ENCODE measurements around the gene GID4. TPM values are rescaled to one million over a fixed set of nuclear protein-coding genes. Genes with fewer than 3 reads are reported as not detected.
A peak's percentile ranks its signal among the peaks of the same experiment; 100 is the strongest.

The GID4 gene
- total RNA-seq, 1 donor from 2014 or later, result 12.4 TPM

DNA sequence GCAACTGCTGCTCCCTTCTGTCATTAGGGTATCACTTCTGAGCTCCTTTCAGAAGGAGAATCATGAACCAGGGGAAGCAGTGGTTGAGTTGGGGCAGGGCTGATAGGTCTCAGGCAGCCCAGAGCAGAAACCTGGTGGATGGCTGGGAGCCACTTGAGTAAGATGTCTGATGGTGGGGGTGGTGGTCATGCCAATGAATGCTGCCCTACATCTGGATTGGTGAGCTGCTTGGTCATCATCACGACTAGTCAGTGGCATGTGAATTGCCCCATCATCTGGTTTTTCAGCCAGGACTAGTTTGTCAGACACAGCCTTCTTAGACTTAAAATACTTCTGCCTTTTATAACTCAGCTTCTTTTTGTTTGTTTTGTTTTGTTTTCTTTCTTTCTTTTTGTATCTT lies 2.6 kb downstream of the GID4 start:
- DNase-seq (ENCODE audit: extremely low read depth, low read depth, low spot score), result no peak

GRCh38 chr17:18042983-18043382 lies 3.8 kb downstream of the GID4 start:
- DNase-seq (ENCODE audit: extremely low read depth, low read depth, low spot score), result no peak

DNA sequence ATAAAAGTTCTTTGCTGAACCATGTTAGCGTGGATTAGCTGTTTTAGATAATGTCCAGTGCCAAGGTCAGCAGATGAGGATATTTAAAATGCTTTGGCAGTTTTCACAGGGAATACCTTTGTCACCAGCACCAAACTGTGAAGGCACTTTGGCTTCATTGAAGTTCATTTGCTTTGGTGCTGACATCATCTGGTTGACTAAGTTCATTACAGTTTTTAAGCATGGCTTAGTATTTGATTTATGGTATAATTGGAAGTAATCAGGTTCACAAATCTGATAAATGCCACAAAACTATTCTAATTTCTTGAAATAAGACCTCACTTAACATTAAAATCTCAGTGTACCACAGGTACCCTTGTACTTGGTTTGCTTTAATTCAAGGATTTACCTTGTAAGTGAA lies 4.3 kb downstream of the GID4 start:
- no peak for DNase-seq (ENCODE audit: extremely low read depth, low read depth, low spot score)

DNA sequence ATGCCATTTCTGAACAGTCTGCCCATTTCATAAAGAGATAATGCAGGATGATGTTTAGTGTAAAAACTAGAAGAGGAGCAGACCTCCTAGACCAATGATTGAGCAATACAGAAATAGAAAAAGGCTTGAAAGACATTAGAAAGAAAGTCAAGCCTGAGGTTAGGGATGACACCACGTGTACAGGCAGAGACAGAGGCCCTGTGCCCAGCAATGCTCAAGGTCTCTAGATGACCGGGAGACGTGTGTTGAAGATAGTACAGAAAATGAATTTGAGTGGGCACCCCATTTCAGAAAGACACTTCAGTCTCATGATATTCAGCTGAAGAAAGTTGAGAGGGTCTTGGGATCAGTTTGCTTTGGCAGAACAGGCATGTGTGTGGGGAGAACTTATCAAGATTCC lies 5.4 kb downstream of the GID4 start:
- DNase-seq (ENCODE audit: extremely low read depth, low read depth, low spot score), result no peak

DNA sequence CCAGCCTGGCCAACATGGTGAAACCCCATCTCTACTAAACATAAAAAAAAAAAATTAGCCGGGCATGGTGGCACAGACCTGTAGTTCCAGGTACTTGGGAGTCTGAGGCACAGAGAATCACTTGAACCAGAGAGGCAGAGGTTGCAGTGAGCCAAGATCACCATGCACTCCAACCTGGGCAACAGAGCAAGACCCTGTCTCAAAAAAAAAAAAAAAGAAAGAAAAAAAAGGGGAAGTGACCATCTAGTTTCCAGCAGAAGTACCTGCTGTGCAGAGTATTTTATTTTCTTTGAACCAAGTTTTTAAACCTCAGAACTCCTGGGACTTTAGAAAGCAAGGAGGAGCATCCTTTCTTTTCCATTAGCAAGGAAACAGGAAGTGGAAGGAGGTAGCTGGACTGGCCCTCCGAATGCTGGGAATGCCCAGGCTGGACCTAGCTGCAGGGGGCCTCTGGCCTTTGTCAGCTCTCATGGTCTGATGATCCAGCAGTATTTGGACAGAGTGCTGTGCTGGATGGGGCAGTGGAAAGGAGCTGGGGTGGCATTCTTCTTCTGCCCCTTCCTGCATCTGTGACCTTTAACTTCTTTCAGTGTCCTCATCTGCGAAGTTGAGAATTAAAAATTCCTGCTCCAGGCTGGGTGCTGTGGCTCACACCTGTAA lies 6.6 kb downstream of the GID4 start:
- DNase-seq (ENCODE audit: extremely low read depth, low read depth, low spot score), result no peak

- no peak for DNase-seq (ENCODE audit: extremely low read depth, low read depth, low spot score)
Measured at GRCh38 chr17:18055597-18055996, 16.4 kb downstream of the GID4 start.

DNA sequence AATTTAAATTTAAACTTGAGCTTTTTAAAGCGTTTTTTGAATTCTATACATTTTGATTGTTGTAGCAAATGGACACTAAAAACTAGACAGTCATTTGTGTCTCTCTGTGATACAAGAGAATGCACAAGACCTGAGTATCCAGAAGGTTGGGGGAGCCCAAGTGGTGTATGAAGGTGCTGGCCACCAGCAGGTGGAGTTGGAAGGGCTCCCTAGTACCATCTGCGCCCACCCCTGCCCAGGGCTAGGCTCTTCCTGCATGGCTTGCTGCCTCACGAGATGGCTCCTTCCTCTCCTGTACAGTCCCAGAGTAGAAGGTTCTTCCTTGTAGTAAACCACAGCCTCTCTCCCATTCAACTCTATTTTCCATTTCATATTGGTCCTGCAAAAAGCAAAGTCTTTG lies 17.0 kb downstream of the GID4 start:
- DNase-seq (ENCODE audit: extremely low read depth, low read depth, low spot score), result no peak

DNA sequence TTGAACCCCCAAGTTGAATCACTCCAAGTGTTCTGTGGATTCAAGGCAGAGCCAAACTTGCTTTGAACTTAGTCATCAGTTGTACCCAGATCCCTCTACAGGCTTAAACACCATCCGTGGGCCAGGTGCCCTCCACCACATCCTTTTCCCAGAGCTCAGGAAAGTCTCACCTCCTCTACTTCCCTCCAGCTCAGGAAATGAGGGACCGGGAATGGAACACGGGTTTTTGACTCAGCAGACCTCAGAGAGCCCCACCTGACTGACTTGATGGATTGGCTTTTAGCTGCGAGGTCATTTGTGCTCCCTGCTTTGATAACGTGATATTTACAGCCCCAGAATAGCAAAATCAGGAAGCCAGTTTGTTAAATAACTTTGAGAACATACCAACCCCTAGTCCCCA lies 20.1 kb downstream of the GID4 start:
- no peak for DNase-seq (ENCODE audit: extremely low read depth, low read depth, low spot score)

DNA sequence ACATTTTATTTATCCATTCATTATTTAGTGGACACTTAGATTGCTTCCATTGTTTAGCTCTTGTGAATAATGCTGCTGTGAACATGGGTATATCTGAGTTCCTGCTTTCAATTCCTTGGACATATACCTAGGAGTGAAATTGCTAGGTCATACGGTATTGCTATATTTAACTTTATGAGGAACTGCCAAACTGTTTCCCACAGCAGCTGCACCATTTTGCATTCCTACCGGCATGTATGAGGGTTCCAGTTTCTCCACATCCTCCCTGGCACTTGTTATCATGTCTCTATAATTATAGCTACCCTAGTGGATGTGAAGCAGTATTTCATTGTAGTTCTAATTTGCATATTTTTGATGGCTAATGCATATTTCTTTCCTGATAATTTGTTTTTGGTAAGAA lies 24.8 kb downstream of the GID4 start:
- DNase-seq (ENCODE audit: extremely low read depth, low read depth, low spot score), result no peak

DNA sequence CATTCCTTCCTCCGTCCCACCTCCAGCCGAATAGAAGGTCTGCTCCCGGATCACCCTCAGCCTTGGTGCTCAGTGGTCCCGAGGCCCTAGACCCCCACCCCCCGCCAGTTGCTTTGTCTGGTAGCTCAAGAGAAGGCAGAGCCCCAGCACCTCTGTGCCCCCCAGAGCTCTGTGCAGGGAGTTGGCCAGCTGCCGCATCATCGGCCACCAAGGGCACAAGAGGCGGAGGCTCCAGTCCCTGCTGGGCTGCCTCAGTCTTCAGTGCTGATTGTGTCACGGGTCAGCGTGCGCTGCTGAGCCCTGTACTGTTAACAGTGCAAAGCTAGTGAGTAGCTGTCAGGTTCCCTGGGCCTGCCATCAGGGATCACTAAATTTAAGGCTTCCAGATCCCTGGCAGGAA lies 26.3 kb downstream of the GID4 start:
- DNase-seq (ENCODE audit: extremely low read depth, low read depth, low spot score), result no peak

GRCh38 chr17:18066866-18067265 lies 27.7 kb downstream of the GID4 start:
- DNase-seq (ENCODE audit: extremely low read depth, low read depth, low spot score), result no peak

DNA sequence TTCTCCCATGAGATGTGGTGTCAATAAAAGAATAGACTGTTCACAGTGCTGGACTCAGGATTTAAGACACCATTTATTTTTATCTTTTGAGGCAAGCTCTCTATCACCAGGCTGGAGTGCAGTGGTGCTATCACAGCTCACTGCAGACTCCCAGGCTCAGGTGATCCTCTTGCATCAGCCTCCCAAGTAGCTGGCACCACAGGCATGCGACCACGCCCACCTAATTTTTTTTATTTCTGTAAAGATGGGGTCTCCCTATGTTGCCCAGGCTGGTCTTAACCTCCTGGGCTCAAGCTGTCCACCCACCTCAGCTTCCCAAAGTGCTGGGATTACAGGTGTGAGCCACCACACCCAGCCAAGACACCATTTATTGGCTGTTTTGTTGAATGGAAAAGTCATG lies 29.9 kb downstream of the GID4 start:
- no peak for DNase-seq (ENCODE audit: extremely low read depth, low read depth, low spot score)

DNA sequence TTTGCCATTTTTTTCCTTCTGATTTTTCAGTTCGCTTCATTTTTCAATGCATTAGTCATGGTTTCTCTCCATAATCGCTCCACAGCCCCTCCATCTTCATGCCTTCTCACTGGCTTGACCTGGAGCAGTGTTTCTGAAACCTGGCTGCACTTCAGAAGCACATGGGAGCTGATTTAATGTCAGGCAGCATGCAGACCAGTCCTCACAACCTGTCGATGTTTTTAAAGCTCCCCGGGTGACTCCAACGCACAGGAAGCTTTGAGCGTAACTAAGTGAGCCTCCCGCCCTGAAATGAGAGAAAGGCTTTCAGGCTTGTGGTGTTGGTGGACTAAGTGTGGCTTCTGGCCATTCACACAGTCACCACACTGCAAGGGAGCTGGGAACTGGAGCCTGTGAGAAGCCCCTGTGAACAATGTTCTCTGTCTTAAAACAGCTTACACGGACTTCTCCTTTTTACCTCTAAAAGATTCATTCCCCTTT lies 31.7 kb downstream of the GID4 start:
- DNase-seq (ENCODE audit: extremely low read depth, low read depth, low spot score), result no peak

DNA sequence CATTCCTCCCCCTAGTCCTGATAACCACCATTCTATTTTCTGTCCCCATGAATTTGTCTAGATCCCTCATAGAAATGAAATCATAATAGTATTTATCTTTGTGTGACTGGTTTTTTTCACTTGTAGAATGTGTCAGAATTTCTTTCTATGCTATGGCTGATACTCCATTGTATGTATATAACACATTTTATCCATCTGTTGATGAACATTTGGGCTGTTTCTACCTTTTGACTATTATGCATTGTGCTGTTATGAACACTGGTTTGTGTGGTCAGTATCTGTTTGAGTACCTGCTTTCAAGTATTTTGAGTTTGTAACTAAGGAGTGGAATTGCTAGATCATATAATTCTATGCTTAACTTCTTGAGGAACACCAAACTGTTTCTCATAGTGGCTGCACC lies 32.5 kb downstream of the GID4 start:
- no peak for DNase-seq (ENCODE audit: extremely low read depth, low read depth, low spot score)

DNA sequence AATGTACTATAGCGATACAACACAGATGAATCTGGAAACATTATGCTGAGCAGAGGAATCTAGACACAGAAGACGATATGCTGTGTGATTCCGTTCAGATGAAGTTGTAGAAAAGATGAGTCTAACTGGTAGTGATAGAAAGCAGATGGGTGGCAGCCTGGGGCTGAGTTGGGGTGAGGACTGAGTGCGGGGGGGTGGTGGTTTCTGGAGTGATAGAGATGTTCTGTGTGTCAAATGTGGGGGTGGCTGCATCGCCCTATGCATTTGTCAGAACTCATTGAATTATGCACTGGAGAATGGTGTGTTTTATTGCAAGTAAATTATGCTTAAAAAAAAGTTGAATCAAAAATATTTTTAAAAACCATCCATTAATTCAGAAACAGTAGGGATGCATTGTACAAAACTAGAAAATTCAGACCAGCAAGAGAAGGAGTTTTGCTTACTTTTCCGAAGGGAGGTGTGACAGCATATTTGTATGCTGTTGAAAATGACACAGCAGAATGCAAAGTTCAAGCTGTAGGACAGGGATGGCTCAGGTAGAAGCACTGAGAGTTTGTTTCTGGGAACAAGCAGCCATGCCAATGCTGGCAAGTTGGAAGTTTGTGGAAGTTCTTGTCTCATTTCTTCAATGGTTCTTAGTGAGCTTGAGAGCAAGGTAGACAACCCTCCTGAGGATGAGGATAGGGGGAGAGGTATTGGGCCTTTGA lies 35.5 kb downstream of the GID4 start:
- no peak for DNase-seq (ENCODE audit: extremely low read depth, low read depth, low spot score)

- DNase-seq (ENCODE audit: extremely low read depth, low read depth, low spot score), result no peak
Measured at GRCh38 chr17:18076936-18077335, 37.7 kb downstream of the GID4 start.

DNA sequence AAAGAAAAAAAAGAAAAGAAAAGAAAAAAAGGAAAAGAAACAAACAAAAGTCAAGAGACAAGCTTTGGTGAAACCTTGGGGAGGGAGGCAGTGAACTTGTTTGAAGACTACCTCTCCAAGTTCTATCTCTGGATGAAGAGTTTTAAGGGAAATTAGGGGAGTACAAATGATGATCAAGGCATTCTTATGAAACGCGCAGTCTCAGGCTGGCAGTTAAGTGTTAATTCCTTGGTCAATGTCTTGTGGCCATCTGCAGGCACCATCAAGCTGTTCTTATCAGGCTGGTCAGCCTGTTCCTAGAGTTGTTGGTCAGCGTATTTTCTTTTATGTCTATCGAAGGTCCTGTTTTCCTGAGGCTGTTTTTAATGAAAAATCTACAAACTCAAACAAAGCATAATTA lies 40.3 kb downstream of the GID4 start:
- DNase-seq (ENCODE audit: extremely low read depth, low read depth, low spot score), result no peak

DNA sequence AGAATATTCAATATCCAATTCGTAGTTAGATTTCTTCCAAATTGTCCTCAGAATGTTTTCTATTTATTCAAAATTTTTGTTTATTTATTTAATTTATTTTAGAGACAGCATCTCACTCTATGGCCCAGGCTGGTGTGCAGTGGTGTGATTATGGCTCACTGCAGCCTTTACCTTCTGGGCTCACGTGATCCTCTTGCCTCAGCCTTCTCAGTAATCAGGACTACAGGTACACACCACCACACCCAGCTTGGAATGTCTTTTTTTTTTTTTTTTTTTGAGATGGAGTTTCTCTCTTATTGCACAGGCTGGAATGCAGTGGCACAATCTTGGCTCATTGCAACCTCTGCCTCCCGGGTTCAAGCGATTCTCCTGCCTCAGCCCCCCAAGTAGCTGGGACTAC lies 45.0 kb downstream of the GID4 start:
- DNase-seq (ENCODE audit: extremely low read depth, low read depth, low spot score), result no peak

GRCh38 chr17:18087610-18088491 lies 48.6 kb downstream of the GID4 start, which contains the start of gene DRG2:
DRG2 (plus strand) TSS chr17:18087948; CDS start chr17:18088024, 76 bp downstream.
- DNase-seq (ENCODE audit: extremely low read depth, low read depth, low spot score), result peak; percentile 57

GRCh38 chr17:18089613-18090012 lies 50.4 kb downstream of the GID4 start:
- DNase-seq (ENCODE audit: extremely low read depth, low read depth, low spot score), result no peak

DNA sequence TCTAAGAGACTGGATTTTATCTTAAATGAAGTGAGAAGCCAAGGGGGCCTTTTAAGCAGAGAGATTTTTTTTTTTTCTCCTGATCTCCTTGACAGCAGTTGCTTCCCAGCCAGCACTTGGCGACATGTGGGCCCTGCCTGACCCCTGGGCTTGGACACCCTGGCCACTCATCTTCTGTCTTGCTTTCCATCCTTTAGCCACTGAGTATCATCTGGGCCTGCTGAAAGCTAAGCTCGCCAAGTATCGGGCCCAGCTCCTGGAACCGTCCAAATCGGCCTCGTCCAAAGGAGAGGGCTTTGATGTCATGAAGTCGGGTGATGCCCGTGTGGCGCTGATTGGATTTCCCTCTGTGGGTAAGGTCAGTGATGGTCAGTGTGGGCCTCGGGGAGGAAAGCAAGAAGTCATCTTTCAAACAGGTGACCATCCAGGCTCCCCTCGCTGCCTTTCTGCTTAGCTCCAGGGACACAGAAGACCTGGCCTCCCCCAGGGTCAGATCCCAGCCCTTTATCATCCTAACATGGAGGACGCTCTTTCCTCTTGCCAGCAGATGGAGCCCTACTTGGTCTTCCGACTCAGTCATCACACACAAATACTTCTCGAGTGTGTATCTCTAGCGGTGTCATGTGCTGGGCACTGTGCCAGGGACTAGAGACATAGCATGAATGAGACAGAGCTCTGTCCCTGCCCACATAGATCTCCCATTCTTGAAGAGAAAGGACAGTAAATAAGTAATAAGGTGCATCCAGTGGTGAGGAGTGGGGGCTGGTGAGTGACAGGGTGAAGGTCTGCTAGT lies 54.6 kb downstream of the GID4 start:
- DNase-seq (ENCODE audit: extremely low read depth, low read depth, low spot score), result peak; percentile 51
